NCI-H82 treated with DMSO at 0.1 percent for 48 hours (cell line): ENCODE measurements around the gene SPDEF.

Experiments
- DNase-seq: peaks from one replicate; lab custom pipeline; 2025; ENCODE audit not compliant: unreplicated experiment; lab: John Stamatoyannopoulos, UW

The SPDEF gene

DNA sequence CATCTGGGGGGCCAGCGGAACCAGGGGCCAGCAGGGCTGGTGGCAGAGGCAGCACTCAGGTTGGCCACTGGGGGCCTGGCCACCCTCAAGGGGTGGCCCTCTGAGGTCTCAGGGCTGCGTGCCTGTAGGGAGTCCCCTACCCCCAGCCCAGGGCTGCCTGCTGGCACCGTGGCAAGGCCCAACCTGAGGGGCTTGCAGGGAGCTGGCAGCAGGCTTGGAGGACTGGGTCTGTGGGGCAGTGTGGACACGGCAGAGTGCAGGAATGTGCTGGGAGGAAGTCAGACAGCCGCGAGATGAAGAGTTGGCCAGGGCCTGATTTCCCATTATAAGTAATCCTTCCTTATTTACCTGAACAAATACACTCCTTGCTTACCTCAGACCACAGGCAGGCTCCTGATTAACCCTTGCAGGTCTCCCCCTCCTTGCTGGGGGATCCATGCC lies at the start of gene SPDEF:
Gene SPDEF, minus strand, starts transcription at position 299 of the 441 bp plus-strand sequence. CDS start 11,874 bp downstream, outside the sequence.
- no peak for DNase-seq

DNA sequence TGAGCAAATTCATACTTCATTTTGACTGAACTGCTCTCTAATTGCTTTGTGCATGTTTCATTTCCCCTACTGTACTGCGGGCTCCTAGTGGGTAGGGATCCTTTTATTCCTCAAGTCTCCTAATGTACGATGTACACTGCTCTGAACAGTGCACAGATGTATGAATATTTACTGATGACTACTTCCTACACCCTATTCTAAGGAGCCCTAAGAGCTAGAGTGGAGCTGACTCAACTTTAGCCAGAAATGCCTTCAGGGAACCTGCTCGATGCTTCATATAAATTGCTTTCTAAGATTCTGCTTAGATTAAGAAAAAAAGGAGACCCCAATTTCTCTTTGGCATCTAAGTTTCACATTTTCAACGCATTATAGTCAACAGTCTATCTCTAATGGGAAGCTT lies 47.6 kb upstream of the SPDEF start:
- no peak for DNase-seq

DNA sequence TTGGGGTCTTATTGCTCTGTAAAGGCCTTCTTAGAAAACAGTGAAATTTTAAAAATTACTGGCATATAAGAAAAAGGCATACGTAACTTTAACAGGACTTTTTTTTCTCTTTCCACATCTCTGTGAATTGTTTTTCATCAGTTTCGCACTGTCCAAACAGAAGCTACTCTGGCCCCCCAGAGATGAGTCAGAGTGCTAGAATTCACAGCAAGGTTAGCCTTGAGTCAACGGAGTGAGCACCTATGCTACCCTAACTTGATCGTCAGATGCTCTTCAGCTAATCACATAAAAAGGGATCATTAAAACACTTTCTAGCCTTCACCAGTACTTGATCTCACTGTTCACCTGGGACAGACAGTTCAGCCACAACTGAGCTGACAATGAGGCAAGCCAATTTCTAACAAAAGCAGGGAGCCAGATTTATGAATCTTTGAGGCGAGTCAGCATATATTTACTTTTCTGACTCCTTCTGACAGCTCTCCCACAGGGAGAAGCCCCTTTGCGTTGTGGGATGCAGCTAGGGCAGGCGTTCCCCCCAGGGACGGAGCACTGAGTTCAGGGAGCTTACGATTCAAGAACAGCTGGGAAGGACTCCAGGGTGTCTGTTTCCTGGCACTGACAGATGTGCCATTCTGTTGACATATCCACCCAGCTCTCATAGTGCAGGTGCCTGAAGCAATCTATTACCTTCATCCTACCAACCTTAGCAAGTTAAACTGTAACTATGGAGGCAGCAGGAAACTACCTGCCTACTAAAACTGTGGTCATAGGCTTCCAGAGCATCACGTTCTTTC lies 46.4 kb upstream of the SPDEF start:
- DNase-seq = peak; percentile 46

DNA sequence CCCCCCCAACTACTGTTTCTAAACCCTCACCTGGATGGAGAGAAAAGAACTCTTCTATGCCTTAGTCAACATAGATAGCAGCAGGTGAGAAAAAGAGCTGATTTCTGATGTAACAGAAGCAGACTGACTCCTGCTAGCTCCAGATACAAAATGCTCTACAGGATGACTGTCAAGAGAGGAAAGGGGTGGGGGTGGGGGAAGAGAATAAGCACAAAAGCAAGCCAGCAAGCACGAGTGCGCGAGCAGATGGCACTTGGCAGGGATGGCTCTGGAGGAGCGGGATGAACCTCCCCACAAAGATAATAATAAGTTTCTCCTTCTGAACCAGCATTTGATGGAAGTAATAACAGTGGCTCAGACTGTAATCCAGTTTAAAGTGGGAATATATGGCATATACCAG lies 45.6 kb upstream of the SPDEF start:
- DNase-seq = peak; percentile 48

DNA sequence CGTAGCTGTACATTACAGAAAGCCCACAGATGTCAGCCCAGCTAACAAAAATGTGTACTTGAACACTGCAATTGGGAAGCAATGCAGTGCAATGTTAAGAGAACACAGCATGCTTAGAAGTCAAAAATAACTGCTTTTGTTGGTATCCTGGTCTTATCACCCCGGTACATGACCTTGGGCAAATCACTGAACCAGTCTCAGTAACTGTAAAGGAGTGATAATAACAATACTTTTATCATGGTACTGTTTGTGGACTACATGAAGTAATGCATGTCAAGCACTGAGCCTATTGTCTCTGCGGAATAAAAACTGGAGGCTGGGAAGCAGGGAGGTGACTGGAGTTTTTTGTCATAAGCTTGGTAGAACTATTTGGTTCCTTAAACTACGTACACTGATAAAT lies 44.7 kb upstream of the SPDEF start:
- DNase-seq = no peak

DNA sequence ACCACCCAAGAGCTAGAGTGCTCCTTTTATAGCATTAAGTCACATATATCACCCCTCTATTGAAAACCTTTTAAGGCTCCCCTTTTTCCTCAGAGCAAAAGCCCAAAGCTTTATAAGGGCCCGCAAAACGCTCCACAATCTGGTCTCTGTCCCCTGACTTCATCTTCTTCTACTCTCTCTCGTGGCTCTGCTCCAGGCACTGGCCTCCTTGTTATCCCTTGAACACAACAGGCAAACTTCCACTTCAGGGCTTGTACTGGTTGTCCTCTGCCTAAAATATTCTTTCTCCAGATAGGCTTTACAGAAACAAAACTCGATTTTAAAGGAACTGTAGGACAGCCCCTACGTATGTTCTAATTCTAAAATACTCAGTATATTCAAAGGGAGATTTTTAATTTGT lies 44.0 kb upstream of the SPDEF start:
- DNase-seq = no peak

DNA sequence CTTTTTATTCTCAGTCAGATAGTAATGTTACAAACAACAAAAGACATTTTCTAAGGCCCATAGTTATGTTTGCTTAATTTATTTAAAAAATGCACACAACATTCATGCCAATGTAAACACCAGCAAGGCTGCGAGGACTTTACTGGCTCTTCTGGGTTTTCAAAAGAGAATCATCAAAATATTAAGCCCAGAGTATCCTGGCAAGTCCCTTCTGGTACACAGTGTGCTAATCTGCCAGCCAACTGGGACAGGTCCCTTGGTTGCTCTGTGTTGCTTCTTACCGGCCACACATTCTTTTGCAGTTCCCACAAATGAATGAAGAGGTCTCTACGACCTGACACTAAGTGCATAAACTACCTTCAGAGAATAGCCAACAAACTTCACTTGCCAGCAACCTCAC lies 42.6 kb upstream of the SPDEF start:
- no peak for DNase-seq

DNA sequence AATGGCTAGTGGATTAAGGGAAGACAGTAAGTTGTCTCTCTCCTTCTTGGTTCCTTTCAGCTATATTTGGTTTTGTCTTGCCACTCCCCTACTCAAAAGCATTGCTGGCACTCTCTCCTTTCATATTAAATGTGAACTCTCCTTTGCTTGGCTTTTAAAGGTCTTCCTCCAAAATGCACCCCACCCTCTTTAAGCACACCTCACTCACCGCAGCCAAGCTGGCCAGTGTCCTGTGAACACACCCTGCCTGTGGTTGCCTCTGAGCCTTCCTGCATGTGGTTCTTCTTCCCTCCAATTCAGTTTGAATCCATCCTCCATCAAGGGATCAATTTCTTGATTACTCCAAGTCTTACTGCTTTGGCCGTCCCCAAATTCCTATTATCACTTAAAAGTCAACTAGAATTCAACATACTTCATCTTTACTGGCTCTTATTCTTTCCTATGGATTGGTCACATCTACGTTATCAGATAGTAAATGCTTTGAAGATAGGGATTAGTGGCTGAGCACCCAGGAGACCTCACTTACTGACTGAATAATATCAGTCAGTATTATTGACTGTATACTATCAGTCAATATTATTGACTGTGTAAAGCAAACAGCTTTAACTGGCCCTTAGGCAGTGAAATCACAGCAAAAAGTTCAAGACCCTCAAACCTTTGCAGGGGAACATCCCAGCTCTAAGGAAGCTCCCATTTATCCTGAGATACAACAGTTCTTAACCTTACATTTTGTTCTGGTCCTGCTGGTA lies 41.6 kb upstream of the SPDEF start:
- no peak for DNase-seq

DNA sequence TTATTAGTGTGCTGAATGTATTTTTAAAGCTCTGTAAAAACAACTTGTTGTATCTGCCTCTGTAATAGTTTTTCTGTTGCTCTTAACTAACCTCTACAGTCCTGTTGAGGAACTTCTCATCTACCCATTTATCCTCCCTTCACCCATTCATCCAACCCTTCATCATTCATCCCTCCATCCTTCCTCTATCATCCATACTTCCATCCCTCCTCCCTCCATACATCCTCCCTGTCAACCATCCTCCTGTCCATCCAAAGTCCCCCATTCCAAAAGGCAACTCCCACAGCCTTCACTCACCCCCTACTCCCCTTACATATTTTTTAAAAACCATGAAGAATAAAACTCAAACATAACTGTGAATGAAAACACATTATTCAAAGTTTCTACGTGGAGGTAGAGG lies 40.7 kb upstream of the SPDEF start:
- DNase-seq = no peak

DNA sequence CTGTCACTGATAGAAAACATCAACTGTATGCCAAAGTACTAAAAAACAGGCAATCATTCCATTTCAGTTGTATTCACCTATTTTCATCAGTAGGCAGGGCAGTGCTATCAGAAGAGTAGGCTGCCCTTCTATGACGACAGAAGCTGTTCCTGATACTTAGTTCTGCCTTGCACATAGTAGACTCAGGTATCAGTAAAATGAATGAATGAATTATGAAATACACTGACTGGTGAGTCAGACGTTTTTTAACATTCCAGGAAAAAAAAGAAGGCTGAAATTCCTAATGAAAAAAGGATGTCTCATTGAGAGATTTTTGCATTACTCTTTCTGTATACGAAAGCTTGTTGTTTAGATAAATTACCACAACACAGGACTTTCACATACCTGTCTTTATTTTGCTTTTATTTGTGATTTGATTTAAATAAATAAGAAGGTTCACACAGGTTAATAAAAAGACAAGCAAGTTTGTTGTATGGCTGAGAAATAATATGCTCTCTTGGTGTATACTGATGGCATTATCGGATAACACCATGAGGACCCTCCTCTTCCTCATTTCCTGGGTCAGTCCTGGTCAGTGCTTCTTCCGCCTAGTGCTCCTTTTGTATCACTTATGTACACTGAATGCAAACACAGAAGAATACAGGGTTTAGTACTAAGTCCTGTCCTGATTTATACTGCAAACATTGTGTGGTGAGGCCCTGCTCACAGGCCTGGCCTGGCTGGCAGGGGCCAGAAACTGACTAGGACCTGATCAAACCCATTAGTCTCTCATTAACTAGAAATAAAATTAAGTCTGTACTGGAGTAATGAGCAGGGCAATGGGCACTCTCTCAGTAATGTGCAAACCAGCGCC lies 39.4 kb upstream of the SPDEF start:
- no peak for DNase-seq

DNA sequence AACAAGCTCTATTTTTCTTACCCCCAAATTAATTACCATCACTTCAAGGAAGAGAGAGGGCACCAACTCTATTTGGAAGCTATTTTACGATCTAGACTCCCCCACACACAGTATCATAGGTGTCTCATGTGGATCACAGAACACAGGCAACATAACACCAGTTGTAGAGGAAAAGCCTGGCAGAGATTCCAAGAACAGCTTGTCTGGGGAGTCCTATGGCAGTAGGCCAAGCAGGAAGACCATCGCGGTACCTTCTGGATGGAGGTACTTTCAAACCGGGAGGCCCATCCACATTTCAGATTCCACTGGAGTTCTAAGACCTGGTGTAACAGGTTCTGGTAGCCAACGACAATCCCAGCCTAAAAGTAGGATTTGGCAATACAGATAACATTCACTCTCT lies 37.6 kb upstream of the SPDEF start:
- no peak for DNase-seq

DNA sequence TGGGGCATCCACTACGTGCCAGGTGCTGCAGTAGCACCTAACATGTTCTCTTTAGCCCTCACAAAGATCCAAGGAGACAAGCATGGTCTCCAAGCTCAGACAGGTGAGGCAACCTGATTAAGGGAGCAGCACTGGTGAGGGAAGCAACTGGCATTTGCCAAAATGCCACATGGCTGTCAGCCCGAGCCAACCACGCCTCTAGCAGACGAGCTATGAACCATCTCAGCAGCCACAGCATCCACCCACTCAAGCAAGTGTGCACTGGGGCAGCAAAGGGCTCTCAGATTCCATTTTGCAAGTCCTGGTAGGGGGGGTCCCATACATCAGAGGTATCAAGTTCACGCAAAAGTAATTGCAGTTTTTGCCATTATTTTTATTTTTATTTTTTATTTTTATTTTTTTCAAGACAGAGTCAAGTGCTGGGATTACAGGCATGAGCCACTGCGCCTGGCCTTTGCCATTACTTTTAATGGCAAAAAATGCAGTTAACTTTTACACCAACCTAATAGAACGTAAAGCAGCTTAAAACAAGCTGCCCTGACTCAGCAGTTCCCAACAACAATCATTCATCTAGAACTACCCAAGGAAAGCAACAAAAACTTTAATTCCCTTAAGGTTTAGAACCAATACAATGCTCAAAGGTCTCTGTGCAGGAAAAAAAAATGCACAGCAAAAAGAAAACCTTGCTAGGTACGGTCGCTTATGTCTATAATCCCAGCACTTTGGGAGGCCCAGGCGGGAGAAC lies 36.3 kb upstream of the SPDEF start:
- no peak for DNase-seq

DNA sequence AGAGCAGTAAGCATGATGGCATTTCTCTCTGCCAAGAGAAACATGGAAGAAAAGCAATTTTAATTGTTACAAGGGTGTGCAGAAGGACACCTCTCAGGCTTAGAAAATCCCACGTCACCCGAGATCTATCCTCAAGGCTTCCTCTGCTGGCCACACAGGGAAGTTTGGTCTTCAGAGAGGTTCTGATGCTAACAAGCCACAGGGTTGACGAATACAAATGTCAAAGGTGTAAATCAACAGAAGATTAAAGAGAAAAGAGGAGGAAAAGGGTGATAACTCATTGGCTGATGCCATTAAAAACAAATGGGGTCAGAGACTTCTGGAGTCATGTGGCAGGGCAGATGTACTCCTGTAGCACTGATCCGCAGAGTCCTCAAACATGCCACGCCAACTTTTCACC lies 33.6 kb upstream of the SPDEF start:
- no peak for DNase-seq

DNA sequence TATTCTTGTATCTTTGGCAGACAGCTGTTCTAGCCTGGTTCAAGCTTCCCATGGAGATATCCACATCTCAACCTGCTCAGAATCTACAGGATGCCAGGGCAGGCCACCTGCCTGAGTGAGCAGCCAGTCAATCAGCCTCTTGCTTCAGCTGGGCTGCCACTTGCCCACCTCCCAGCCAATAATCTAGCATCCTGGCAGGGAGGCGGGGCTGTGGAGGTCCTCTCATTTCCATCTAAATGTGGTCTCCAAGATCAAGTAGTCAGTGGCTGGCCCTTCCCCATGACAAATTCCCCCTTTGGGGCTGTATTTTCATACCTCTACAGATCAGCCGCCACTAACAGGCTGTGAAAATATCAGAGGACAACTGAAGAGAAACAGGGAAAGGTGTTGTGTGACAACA lies 33.0 kb upstream of the SPDEF start:
- DNase-seq = no peak

DNA sequence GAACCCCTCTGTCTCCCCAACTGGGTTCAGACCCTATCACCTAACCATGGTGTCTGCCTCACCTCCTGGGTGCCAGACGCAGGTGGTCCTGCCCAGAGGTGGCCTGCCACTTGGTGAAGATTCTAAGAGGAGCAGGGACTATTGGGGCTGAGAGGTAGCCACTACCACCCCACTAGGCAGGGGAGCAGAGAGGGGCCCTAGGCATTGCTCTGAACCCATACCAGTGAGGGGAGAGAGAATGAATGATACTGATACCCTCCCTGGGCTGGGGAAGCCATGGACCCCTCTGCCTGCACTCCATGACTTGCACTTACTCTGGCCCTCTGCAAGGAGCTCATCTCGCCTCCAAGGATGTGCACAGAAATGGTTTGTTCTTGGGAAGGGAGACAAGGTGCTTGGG lies 31.7 kb upstream of the SPDEF start:
- no peak for DNase-seq

DNA sequence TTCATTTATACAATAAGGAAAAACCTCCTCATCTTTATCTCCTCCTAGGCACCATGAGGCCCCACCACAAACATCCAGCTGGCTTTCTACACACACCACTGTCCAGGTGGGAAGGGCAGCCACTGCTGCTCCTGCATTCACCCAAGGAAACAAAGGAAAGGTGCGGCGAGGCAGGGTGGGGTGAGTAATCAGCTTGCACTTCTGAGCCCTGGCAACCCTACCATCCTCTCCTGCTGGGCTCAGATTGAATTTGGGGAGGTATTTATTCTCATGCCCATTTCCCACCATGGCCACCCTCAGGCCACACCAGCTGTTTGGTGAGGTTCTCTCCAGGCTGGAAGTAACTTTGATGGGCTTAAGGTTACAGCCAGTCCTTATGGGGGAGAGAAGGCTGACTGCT lies 31.2 kb upstream of the SPDEF start:
- DNase-seq = no peak

DNA sequence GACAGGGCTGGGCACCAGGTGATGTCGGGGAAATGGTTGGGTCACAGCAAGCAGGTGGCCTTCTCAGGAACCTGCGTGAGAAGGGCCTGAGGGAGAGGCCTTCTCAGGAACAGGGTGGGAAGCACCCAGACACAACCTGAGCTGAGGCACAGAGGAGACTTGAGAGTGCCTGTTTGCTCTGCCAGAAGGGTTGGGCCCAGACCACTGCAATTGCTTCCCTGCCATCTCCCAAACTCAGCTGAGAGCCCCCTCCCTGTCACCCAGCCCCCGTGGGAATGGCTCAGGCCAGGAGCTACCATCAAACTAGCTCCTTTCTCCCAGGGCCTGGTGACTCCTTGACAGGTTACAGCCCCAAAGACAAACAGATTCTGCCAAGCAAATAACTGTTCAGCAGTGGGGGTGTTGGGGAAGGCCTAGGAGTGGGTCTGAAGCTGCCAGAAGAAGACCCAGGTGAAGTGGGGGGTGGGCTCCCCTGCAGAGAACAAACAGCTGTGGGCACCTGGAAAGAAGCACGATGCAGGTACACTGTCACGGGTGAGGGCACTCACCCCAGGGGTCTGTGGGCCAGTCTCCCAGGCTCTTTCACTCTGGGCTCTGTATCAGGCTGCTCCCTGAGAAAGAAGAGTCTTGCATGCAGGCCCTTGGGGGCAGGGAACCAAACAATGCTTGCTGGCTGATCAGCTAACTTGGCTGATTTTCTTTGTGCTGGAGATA lies 30.4 kb upstream of the SPDEF start:
- DNase-seq = no peak

DNA sequence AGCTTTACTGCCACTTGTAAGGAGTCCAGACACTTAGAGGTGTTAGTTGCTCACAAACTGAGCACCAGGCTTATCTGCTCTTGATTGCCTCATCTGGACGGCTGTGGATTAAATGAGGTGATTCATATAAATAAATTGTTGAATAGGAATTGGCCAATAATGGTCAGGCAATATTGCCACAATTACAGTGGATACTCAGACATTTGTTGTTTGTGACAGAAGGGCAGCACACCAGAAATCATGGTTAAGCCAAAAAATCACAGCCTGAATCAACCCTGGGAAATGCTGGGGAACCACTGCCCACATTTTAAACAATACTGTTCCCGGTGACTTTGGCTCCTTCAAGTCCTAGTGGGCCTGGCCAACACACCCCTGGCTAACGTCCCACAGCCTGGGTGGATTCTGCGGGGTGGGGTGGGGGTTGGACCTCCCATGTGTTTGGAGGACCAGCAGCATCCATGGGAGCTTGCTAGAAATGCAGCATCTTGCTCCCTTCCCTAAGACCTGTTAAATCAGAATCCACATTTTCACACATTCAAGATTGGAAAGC lies 29.5 kb upstream of the SPDEF start:
- no peak for DNase-seq

DNA sequence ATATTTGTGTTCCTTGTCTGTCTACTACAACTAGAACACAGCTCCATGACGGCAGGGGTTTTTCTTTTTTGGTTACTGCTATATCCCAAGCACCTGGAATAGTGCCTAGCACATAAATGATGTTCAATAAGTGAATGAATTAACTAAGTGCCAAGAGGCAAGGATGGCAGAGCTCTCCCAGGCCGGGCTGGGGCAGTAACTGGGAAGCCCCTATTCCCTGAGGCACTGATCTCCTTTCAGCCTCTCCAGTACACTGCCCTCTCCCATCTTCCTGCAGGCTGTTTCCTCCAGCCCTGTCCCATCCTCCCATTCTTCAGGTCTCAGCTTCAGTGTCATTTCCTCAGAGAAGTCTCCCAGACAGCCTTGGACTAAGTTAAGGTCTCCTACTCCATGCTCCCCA lies 29.0 kb upstream of the SPDEF start:
- no peak for DNase-seq

DNA sequence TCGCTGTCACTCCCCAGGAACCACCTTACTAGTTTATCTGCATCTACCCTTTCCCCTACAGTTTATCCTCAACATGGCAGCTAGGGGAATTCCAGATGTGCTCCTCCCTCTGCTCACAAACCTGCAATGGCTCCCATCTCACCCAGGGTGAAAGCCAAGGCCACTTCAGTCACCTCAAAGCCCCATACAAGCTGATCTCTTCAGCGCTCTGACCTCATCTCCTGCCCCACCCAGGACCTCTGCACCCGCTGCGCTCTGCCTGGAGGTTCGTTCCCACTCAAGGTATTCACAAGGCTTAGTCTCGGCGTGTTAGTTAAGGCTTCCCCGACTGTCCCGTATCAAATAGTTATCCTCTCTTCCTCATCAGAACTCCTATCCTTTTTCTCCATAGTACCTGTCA lies 28.6 kb upstream of the SPDEF start:
- no peak for DNase-seq
